Liver (tissue), 3 donors: Measurements from ENCODE around the gene HYCC1.

Source experiments
- EGR1 ChIP-seq, 2 donors: IDR thresholded peaks; 2 replicates each; pipeline ENCODE4 v1.6.1; 2016 to 2018; ENCODE audit warnings: antibody characterized with exemption in 2 of 2, low read depth in 2 of 2
- FOXA2 ChIP-seq: IDR thresholded peaks from 2 replicates; pipeline ENCODE4 v1.6.1; 2016; ENCODE audit warnings: antibody characterized with exemption
- GABPA ChIP-seq, 2 donors: IDR thresholded peaks in 1 of 2; conservative IDR thresholded peaks in 1 of 2; 2 replicates each; pipeline ENCODE4 v1.6.1; 2016; ENCODE audit warnings: antibody characterized with exemption in 2 of 2, mild to moderate bottlenecking in 1 of 2, moderate library complexity in 1 of 2
- HNF4A ChIP-seq, 2 donors: conservative IDR thresholded peaks; 2 replicates each; pipeline ENCODE4 v1.6.1; 2016; ENCODE audit warnings: antibody characterized with exemption in 2 of 2, mild to moderate bottlenecking in 2 of 2
- RAD21 ChIP-seq, 2 donors: IDR thresholded peaks; 2 replicates each; pipeline ENCODE4 v1.6.1; 2016; ENCODE audit warnings: antibody characterized with exemption in 2 of 2, mild to moderate bottlenecking in 2 of 2
- RXRA ChIP-seq, 2 donors: IDR thresholded peaks; 2 replicates each; pipeline ENCODE4 v1.6.1; 2017 to 2018; ENCODE audit warnings: antibody characterized with exemption in 2 of 2, mild to moderate bottlenecking in 1 of 2
- SP1 ChIP-seq: IDR thresholded peaks from 2 replicates; pipeline ENCODE4 v1.6.1; 2018; ENCODE audit warnings: antibody characterized with exemption, mild to moderate bottlenecking
- TAF1 ChIP-seq: conservative IDR thresholded peaks from 2 replicates; pipeline ENCODE4 v1.6.1; 2016; ENCODE audit warnings: antibody characterized with exemption, mild to moderate bottlenecking
- YY1 ChIP-seq: IDR thresholded peaks from 2 replicates; pipeline ENCODE4 v1.6.1; 2016; ENCODE audit warnings: antibody characterized with exemption, mild to moderate bottlenecking
- TF ChIP-seq, protein P1 (sequence below): fragments of 150-350 bp; IDR thresholded peaks from 2 replicates; pipeline ENCODE4 v1.5.1; 2017; ENCODE audit warnings: improper control_type of control experiment, low read depth, low read length; ENCODE audit not compliant: missing input control
- TF ChIP-seq, protein P2 (sequence below): IDR thresholded peaks from 2 replicates; pipeline ENCODE4 v1.6.1; 2016; ENCODE audit warnings: antibody characterized with exemption
- TF ChIP-seq, protein P3 (sequence below): IDR thresholded peaks from 2 replicates; pipeline ENCODE4 v1.6.1; 2016; ENCODE audit warnings: antibody characterized with exemption, mild to moderate bottlenecking
- TF ChIP-seq, protein P4 (sequence below): IDR thresholded peaks from 2 replicates; pipeline ENCODE4 v1.6.1; 2016; ENCODE audit warnings: antibody characterized with exemption
- TF ChIP-seq, protein P5 (sequence below): IDR thresholded peaks from 2 replicates; pipeline ENCODE4 v1.6.1; 2016; ENCODE audit warnings: antibody characterized with exemption
- donor health status: healthy.
- donor health status: healthy.

DNA sequence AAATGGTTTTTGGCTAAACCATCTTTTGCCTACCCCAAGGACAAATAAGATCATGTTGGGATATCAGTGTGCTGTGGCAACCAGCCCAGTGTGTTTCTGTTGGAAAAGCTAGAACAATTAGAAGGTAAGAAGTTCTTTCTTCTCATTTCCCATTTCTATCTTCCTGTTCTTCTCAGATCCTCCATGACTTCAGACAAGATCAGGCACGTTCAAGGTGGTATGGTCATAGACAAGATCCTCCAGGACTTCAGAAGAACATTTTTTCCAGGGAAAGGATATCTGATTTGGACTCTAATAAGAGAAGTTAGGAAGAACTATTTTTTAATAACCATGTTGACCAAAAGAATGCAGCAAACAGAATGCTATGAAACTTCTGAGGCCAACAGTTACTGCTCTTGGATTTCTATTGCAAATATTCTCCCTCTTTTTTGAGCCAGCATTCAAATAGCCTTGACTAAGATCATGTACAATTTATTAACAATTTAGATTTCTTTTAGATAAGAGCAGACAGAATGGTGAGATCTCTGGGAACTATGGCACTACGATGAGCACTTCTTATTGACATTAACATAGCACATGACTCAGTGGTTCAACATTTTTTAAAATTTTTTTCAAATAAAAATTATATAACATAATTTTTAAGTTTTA lies 15.9 kb downstream of the HYCC1 start:
- TF ChIP-seq, protein P1, sequence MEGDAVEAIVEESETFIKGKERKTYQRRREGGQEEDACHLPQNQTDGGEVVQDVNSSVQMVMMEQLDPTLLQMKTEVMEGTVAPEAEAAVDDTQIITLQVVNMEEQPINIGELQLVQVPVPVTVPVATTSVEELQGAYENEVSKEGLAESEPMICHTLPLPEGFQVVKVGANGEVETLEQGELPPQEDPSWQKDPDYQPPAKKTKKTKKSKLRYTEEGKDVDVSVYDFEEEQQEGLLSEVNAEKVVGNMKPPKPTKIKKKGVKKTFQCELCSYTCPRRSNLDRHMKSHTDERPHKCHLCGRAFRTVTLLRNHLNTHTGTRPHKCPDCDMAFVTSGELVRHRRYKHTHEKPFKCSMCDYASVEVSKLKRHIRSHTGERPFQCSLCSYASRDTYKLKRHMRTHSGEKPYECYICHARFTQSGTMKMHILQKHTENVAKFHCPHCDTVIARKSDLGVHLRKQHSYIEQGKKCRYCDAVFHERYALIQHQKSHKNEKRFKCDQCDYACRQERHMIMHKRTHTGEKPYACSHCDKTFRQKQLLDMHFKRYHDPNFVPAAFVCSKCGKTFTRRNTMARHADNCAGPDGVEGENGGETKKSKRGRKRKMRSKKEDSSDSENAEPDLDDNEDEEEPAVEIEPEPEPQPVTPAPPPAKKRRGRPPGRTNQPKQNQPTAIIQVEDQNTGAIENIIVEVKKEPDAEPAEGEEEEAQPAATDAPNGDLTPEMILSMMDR: no peak
- TF ChIP-seq TAF1: no peak
- no peak for TF ChIP-seq RXRA (IDR thresholded peaks at IDR 0.05)
- TF ChIP-seq, protein P2, sequence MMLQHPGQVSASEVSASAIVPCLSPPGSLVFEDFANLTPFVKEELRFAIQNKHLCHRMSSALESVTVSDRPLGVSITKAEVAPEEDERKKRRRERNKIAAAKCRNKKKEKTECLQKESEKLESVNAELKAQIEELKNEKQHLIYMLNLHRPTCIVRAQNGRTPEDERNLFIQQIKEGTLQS: no peak
- no peak for TF ChIP-seq HNF4A (conservative IDR thresholded peaks at IDR 0.05)
- TF ChIP-seq SP1: no peak
- TF ChIP-seq, protein P3, sequence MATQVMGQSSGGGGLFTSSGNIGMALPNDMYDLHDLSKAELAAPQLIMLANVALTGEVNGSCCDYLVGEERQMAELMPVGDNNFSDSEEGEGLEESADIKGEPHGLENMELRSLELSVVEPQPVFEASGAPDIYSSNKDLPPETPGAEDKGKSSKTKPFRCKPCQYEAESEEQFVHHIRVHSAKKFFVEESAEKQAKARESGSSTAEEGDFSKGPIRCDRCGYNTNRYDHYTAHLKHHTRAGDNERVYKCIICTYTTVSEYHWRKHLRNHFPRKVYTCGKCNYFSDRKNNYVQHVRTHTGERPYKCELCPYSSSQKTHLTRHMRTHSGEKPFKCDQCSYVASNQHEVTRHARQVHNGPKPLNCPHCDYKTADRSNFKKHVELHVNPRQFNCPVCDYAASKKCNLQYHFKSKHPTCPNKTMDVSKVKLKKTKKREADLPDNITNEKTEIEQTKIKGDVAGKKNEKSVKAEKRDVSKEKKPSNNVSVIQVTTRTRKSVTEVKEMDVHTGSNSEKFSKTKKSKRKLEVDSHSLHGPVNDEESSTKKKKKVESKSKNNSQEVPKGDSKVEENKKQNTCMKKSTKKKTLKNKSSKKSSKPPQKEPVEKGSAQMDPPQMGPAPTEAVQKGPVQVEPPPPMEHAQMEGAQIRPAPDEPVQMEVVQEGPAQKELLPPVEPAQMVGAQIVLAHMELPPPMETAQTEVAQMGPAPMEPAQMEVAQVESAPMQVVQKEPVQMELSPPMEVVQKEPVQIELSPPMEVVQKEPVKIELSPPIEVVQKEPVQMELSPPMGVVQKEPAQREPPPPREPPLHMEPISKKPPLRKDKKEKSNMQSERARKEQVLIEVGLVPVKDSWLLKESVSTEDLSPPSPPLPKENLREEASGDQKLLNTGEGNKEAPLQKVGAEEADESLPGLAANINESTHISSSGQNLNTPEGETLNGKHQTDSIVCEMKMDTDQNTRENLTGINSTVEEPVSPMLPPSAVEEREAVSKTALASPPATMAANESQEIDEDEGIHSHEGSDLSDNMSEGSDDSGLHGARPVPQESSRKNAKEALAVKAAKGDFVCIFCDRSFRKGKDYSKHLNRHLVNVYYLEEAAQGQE: no peak
- TF ChIP-seq YY1: no peak
- TF ChIP-seq, protein P4, sequence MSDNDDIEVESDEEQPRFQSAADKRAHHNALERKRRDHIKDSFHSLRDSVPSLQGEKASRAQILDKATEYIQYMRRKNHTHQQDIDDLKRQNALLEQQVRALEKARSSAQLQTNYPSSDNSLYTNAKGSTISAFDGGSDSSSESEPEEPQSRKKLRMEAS: no peak
- no peak for TF ChIP-seq EGR1 (IDR thresholded peaks at IDR 0.05; ENCODE audit: low read depth in 2 of 2)
- no peak for TF ChIP-seq FOXA2
- no peak for TF ChIP-seq RAD21 (IDR thresholded peaks at IDR 0.05)
- TF ChIP-seq, protein P5, sequence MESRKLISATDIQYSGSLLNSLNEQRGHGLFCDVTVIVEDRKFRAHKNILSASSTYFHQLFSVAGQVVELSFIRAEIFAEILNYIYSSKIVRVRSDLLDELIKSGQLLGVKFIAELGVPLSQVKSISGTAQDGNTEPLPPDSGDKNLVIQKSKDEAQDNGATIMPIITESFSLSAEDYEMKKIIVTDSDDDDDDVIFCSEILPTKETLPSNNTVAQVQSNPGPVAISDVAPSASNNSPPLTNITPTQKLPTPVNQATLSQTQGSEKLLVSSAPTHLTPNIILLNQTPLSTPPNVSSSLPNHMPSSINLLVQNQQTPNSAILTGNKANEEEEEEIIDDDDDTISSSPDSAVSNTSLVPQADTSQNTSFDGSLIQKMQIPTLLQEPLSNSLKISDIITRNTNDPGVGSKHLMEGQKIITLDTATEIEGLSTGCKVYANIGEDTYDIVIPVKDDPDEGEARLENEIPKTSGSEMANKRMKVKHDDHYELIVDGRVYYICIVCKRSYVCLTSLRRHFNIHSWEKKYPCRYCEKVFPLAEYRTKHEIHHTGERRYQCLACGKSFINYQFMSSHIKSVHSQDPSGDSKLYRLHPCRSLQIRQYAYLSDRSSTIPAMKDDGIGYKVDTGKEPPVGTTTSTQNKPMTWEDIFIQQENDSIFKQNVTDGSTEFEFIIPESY: no peak
- no peak for TF ChIP-seq GABPA (IDR thresholded peaks at IDR 0.05 in 1 of 2, conservative IDR thresholded peaks at IDR 0.05 in 1 of 2)
